Peyer's patch (tissue), 4 donors: ENCODE measurements around the gene FBXW9.

ENCODE experiments used
- POLR2A ChIP-seq, 2 donors: fragments of 450-650 bp; IDR thresholded peaks; one replicate each; pipeline ENCODE4 v1.5.1; 2017; ENCODE audit warnings: antibody characterized with exemption in 2 of 2, mild to moderate bottlenecking in 2 of 2, moderate library complexity in 2 of 2
- TF ChIP-seq, protein P1 (sequence below), 6 experiments: fragments of 450-650 bp in 4 of 6; fragments of 200-600 bp in 2 of 6; sonication (generic) in 1 of 6; IDR thresholded peaks; one replicate each; pipeline ENCODE4 v1.5.1; 2017 to 2019; ENCODE audit warnings: antibody characterized with exemption in 6 of 6, mild to moderate bottlenecking in 3 of 6, moderate library complexity in 1 of 6

DNA sequence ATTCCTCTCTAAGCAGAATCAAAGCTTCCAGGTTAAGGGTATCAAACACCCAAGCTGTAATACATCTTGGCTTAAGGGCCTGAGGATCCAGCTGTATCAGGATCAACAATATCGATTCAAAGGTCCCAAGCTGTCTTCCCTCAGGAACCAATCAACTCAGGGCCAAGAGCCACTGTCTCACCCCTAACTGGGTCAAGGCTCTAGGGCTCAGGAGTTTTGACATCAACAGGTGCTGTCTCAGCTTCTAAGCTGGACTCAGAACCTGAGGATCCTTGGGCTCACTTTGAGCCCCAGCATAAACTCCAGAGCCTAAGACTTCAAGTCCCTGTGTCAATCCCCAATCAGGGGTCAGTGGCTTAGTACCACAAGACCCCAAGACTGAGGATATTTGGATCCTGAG is 917 bp downstream of the FBXW9 start:
- no peak for TF ChIP-seq POLR2A (IDR thresholded peaks at IDR 0.05)
- TF ChIP-seq, protein P1, sequence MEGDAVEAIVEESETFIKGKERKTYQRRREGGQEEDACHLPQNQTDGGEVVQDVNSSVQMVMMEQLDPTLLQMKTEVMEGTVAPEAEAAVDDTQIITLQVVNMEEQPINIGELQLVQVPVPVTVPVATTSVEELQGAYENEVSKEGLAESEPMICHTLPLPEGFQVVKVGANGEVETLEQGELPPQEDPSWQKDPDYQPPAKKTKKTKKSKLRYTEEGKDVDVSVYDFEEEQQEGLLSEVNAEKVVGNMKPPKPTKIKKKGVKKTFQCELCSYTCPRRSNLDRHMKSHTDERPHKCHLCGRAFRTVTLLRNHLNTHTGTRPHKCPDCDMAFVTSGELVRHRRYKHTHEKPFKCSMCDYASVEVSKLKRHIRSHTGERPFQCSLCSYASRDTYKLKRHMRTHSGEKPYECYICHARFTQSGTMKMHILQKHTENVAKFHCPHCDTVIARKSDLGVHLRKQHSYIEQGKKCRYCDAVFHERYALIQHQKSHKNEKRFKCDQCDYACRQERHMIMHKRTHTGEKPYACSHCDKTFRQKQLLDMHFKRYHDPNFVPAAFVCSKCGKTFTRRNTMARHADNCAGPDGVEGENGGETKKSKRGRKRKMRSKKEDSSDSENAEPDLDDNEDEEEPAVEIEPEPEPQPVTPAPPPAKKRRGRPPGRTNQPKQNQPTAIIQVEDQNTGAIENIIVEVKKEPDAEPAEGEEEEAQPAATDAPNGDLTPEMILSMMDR (IDR thresholded peaks at IDR 0.05) = no peak
